NCI-H2196 treated with DMSO at 0.1 percent for 48 hours (cell line): ENCODE results near the gene PKP2.

Experiments
- DNase-seq: peaks from one replicate; lab custom pipeline; 2025; ENCODE audit not compliant: unreplicated experiment; lab: John Stamatoyannopoulos, UW

PKP2 gene

GRCh38 chr12:32819424-32819823 is 77.2 kb downstream of the PKP2 start:
- no peak for DNase-seq

GRCh38 chr12:32811686-32812392 is 84.7 kb downstream of the PKP2 start:
- DNase-seq, result no peak

GRCh38 chr12:32809846-32810245 is 86.7 kb downstream of the PKP2 start:
- no peak for DNase-seq

GRCh38 chr12:32809196-32809595 is 87.4 kb downstream of the PKP2 start:
- no peak for DNase-seq

GRCh38 chr12:32804301-32804700 is 92.3 kb downstream of the PKP2 start:
- DNase-seq, result no peak

- no peak for DNase-seq
Observed at GRCh38 chr12:32801269-32801980, 95.2 kb downstream of the PKP2 start.

GRCh38 chr12:32794281-32794680 is 102.3 kb downstream of the PKP2 start:
- DNase-seq, result no peak

GRCh38 chr12:32789916-32790315 is 106.7 kb downstream of the PKP2 start:
- no peak for DNase-seq

- DNase-seq, result no peak
Observed at GRCh38 chr12:32789446-32789845, 107.1 kb downstream of the PKP2 start.

GRCh38 chr12:32788405-32788804 is 108.2 kb downstream of the PKP2 start:
- DNase-seq, result no peak

- DNase-seq, result no peak
Observed at GRCh38 chr12:32785557-32785956, 111.0 kb downstream of the PKP2 start.

- DNase-seq, result no peak
Observed at GRCh38 chr12:32783029-32783428, 113.5 kb downstream of the PKP2 start.

- DNase-seq, result no peak
Observed at GRCh38 chr12:32780071-32780470, 116.5 kb downstream of the PKP2 start.

GRCh38 chr12:32777691-32778175 is 118.8 kb downstream of the PKP2 start:
- no peak for DNase-seq

- no peak for DNase-seq
Observed at GRCh38 chr12:32777159-32777558, 119.4 kb downstream of the PKP2 start.

- no peak for DNase-seq
Observed at GRCh38 chr12:32776258-32776657, 120.3 kb downstream of the PKP2 start.

GRCh38 chr12:32773691-32774090 is 122.9 kb downstream of the PKP2 start:
- no peak for DNase-seq

GRCh38 chr12:32770141-32770540 is 126.4 kb downstream of the PKP2 start:
- no peak for DNase-seq

GRCh38 chr12:32768518-32768917 is 128.1 kb downstream of the PKP2 start:
- DNase-seq, result no peak

GRCh38 chr12:32765906-32766305 is 130.7 kb downstream of the PKP2 start:
- peak; percentile 15 for DNase-seq

- no peak for DNase-seq
Observed at GRCh38 chr12:32761716-32762115, 134.9 kb downstream of the PKP2 start.

- no peak for DNase-seq
Observed at GRCh38 chr12:32757157-32757556, 139.4 kb downstream of the PKP2 start.
